GM12878 (cell line): ENCODE data around the gene TRMT13. TPM values are rescaled to one million over a fixed set of nuclear protein-coding genes. Genes with fewer than 3 reads are reported as not detected.

Source experiments
- BCL3 ChIP-seq: IDR thresholded peaks from 2 replicates; pipeline ENCODE4 v1.6.1; 2011; ENCODE audit warnings: borderline replicate concordance, low read depth, mild to moderate bottlenecking, moderate library complexity, low read length; ENCODE audit not compliant: insufficient read depth, poor library complexity, severe bottlenecking
- E4F1 ChIP-seq: fragments of 450-650 bp; IDR thresholded peaks from 2 replicates; pipeline ENCODE4 v1.6.1; 2018; ENCODE audit warnings: borderline replicate concordance, mild to moderate bottlenecking; ENCODE audit not compliant: partially characterized antibody
- EED ChIP-seq: sonication (generic); IDR thresholded peaks from 2 replicates; pipeline ENCODE4 v1.6.1; 2016; ENCODE audit warnings: antibody characterized with exemption, low read depth
- EZH2 ChIP-seq: IDR thresholded peaks from 2 replicates; pipeline ENCODE4 v1.6.1; 2012; ENCODE audit warnings: low read depth, mild to moderate bottlenecking, control low read depth, inconsistent platforms, low read length, borderline replicate concordance; ENCODE audit not compliant: control insufficient read depth
- FOS ChIP-seq: IDR thresholded peaks from 3 replicates; pipeline ENCODE4 v1.6.1; 2011; ENCODE audit warnings: borderline replicate concordance; ENCODE audit not compliant: insufficient read length; ENCODE audit errors: extremely low read depth
- IKZF1 ChIP-seq: fragments of 450-650 bp; conservative IDR thresholded peaks from 2 replicates; pipeline ENCODE4 v1.6.1; 2017; ENCODE audit warnings: antibody characterized with exemption, mild to moderate bottlenecking
- IKZF2 ChIP-seq, 2 experiments: fragments of 450-650 bp; IDR thresholded peaks; 2 replicates each; pipeline ENCODE4 v1.6.1; 2017; ENCODE audit warnings: mild to moderate bottlenecking in 2 of 2, moderate library complexity in 2 of 2
- IRF3 ChIP-seq: fragments of 450-650 bp; IDR thresholded peaks from 2 replicates; pipeline ENCODE4 v1.6.1; 2014; ENCODE audit warnings: mild to moderate bottlenecking
- JUNB ChIP-seq: IDR thresholded peaks from 2 replicates; pipeline ENCODE4 v1.6.1; 2016; ENCODE audit warnings: antibody characterized with exemption, mild to moderate bottlenecking
- LARP7 ChIP-seq: fragments of 450-650 bp; IDR thresholded peaks from 2 replicates; pipeline ENCODE4 v1.6.1; 2017; ENCODE audit warnings: mild to moderate bottlenecking
- NR2F1 ChIP-seq: fragments of 450-650 bp; conservative IDR thresholded peaks from 2 replicates; pipeline ENCODE4 v1.6.1; 2017; ENCODE audit warnings: mild to moderate bottlenecking
- NRF1 ChIP-seq: conservative IDR thresholded peaks from 2 replicates; pipeline ENCODE4 v1.6.1; 2011; ENCODE audit warnings: mild to moderate bottlenecking, low read depth, low read length, improper control_type of control experiment
- PBX3 ChIP-seq: IDR thresholded peaks from 2 replicates; pipeline ENCODE4 v1.6.1; 2011; ENCODE audit warnings: mild to moderate bottlenecking, low read depth, low read length, moderate library complexity; ENCODE audit not compliant: insufficient replicate concordance
- PML ChIP-seq: IDR thresholded peaks from 2 replicates; pipeline ENCODE4 v1.6.1; 2012; ENCODE audit warnings: low read length, inconsistent platforms
- POLR2AphosphoS2 ChIP-seq: IDR thresholded peaks from 2 replicates; pipeline ENCODE4 v1.6.1; 2011; ENCODE audit warnings: low read depth, mild to moderate bottlenecking, low read length, improper control_type of control experiment, moderate library complexity
- POU2F2 ChIP-seq: IDR thresholded peaks from 3 replicates; pipeline ENCODE4 v1.6.1; 2011; ENCODE audit warnings: low read depth, mild to moderate bottlenecking, low read length, borderline replicate concordance
- RAD21 ChIP-seq: IDR thresholded peaks from 2 replicates; pipeline ENCODE4 v1.6.1; 2011; ENCODE audit warnings: mild to moderate bottlenecking, low read depth, low read length, moderate library complexity; ENCODE audit not compliant: insufficient read depth
- RB1 ChIP-seq: fragments of 450-650 bp; formaldehyde crosslinking; IDR thresholded peaks from 2 replicates; pipeline ENCODE4 v1.6.1; 2017; ENCODE audit warnings: mild to moderate bottlenecking, borderline replicate concordance
- RBBP5 ChIP-seq: fragments of 200-600 bp; sonication (generic); conservative IDR thresholded peaks from 2 replicates; pipeline ENCODE4 v1.6.1; 2016
- RUNX3 ChIP-seq: IDR thresholded peaks from 2 replicates; pipeline ENCODE4 v1.6.1; 2012; ENCODE audit warnings: low read length, inconsistent platforms
- SREBF2 ChIP-seq: IDR thresholded peaks from 2 replicates; pipeline ENCODE4 v1.6.1; 2012; ENCODE audit warnings: mild to moderate bottlenecking, low read length
- TARDBP ChIP-seq: IDR thresholded peaks from 2 replicates; pipeline ENCODE4 v1.6.1; 2016; ENCODE audit warnings: borderline replicate concordance
- TCF7 ChIP-seq: IDR thresholded peaks from 2 replicates; pipeline ENCODE4 v1.6.1; 2014; ENCODE audit warnings: antibody characterized with exemption, borderline replicate concordance
- YY1 ChIP-seq: IDR thresholded peaks from 2 replicates; pipeline ENCODE4 v1.6.1; 2011; ENCODE audit warnings: low read depth, mild to moderate bottlenecking, low read length
- ZNF207 ChIP-seq: fragments of 450-650 bp; IDR thresholded peaks from 2 replicates; pipeline ENCODE4 v1.6.1; 2014; ENCODE audit warnings: antibody characterized with exemption, mild to moderate bottlenecking, borderline replicate concordance
- polyA plus RNA-seq, 11 experiments: library from polyadenylated mRNA; depleted of rRNA in 4 of 11; unstranded in 6 of 11; stranded (reverse) in 5 of 11; fragments of >200 nt; fragmentation: Nextera tagmentation in 4 of 11; fragmentation: Illumina TruSeq in 1 of 11; extraction: Ambion mirVana in 4 of 11; extraction: Trizol in 1 of 11; gene quantifications; 1 replicate in 1 of 11; 2 replicates in 10 of 11; pipeline versions ENCODE4 v1.2.1 to v1.2.3, GENCODE V29; 2011 to 2016; ENCODE audit warnings: inconsistent platforms in 2 of 11, missing spikeins in 2 of 11, low read depth in 1 of 11
- total RNA-seq, 4 experiments: library from RNA; depleted of rRNA in 3 of 4; stranded (reverse); fragments of >200 nt in 3 of 4; fragmentation: Illumina TruSeq in 1 of 4; extraction: Trizol in 1 of 4; gene quantifications; 2 replicates each; pipeline versions ENCODE4 v1.2.1 to v1.2.3, GENCODE V29; 2013 to 2021

The TRMT13 gene
- total and polyA plus RNA-seq, 10 of the 15 experiments (the other 5 are each of a cell fraction or from before 2014, with no cell fraction given): 13.7 to 26.6 (median 21.9) TPM

GRCh38 chr1:100152271-100152670 is 19.3 kb downstream of the TRMT13 start (continued):
- no peak for TF ChIP-seq PML
- no peak for TF ChIP-seq YY1
- TF ChIP-seq PBX3: no peak
- TF ChIP-seq RB1: no peak
- TF ChIP-seq IKZF2 (IDR thresholded peaks at IDR 0.05): peak; percentile 66; a peak in 3 of 4 replicates
- peak; percentile 26; the same call in 1 of the 2 replicates for TF ChIP-seq TCF7
- TF ChIP-seq RUNX3: 0 out of 2 replicates have a peak, but pooled peaks have one; percentile 18
- TF ChIP-seq LARP7: no peak
- TF ChIP-seq BCL3: no peak
- no peak for TF ChIP-seq POU2F2
- TF ChIP-seq IKZF1: peak; percentile 55; the same call in 1 of the 2 replicates
- TF ChIP-seq POLR2AphosphoS2: no peak
- no peak for TF ChIP-seq EZH2
- TF ChIP-seq TARDBP: no peak
- no peak for TF ChIP-seq E4F1
- no peak for TF ChIP-seq FOS
- TF ChIP-seq RBBP5: no peak
- peak; percentile 29; the same call in 1 of the 2 replicates for TF ChIP-seq EED
- TF ChIP-seq NRF1: no peak
- no peak for TF ChIP-seq RAD21
- TF ChIP-seq SREBF2: no peak
- TF ChIP-seq JUNB: peak; percentile 69
- no peak for TF ChIP-seq IRF3
- no peak for TF ChIP-seq NR2F1
- no peak for TF ChIP-seq ZNF207
